B cell (primary cell): ENCODE data around the gene LDLRAD3.

ENCODE experiments used
- EZH2 ChIP-seq: IDR thresholded peaks from 2 replicates; pipeline ENCODE4 v1.6.1; 2012; ENCODE audit warnings: borderline replicate concordance, low read depth, mild to moderate bottlenecking, moderate library complexity, low read length; ENCODE audit not compliant: insufficient read depth, poor library complexity, severe bottlenecking
- TF ChIP-seq, protein P1 (sequence below): fragments of 200-600 bp; IDR thresholded peaks from one replicate; pipeline ENCODE4 v1.8.0; 2022; ENCODE audit warnings: antibody characterized with exemption, mild to moderate bottlenecking

DNA sequence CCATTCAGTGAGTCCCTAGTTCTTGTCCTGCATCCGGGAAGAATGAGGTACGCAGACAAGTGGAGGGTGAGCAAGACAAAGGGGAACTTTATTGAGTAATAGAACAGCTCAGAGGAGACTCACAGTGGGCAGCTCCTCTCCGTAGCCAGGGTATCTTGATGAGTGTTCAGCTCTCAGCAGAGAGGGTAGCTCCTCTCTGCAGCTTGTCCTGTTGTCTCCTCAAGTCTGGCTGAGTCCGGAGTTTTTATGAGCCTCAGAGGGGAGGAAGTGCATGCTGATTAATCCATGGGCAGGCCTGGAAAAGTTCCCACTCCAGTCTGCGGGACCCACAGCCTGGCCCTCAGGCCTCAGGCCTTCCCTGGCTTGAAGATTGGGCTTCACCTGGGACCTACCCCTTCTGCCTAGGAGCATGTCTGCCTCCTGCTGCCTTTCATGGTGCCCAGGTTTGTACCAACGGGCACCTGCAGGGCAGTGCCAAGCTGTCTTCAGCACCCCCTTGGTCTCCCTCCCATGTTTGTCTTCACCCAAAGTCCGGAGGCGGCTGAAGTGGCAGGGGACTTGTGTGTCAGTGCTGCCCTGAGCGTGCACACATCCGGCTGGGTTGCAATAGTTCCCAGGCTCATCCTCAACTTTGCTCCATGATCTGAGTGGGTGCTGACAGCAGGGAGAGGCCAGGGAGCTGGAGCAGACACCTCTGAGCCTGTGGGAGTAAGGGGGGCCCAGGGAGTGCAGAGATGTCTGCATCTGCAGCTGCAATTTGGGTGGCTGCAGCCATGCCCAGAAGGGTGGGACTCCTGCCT is 134.2 kb downstream of the LDLRAD3 start:
- TF ChIP-seq, protein P1, sequence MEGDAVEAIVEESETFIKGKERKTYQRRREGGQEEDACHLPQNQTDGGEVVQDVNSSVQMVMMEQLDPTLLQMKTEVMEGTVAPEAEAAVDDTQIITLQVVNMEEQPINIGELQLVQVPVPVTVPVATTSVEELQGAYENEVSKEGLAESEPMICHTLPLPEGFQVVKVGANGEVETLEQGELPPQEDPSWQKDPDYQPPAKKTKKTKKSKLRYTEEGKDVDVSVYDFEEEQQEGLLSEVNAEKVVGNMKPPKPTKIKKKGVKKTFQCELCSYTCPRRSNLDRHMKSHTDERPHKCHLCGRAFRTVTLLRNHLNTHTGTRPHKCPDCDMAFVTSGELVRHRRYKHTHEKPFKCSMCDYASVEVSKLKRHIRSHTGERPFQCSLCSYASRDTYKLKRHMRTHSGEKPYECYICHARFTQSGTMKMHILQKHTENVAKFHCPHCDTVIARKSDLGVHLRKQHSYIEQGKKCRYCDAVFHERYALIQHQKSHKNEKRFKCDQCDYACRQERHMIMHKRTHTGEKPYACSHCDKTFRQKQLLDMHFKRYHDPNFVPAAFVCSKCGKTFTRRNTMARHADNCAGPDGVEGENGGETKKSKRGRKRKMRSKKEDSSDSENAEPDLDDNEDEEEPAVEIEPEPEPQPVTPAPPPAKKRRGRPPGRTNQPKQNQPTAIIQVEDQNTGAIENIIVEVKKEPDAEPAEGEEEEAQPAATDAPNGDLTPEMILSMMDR: no peak
- no peak for TF ChIP-seq EZH2
